ENCODE data around the gene NPR2. TPM values are rescaled to one million over a fixed set of nuclear protein-coding genes. Genes with fewer than 3 reads are reported as not detected.

Gene NPR2
- total and polyA plus RNA-seq, 2 of the 13 experiments (the other 11 are each of a cell fraction or from before 2014, with no cell fraction given): 7.4 to 9.4 TPM

DNA sequence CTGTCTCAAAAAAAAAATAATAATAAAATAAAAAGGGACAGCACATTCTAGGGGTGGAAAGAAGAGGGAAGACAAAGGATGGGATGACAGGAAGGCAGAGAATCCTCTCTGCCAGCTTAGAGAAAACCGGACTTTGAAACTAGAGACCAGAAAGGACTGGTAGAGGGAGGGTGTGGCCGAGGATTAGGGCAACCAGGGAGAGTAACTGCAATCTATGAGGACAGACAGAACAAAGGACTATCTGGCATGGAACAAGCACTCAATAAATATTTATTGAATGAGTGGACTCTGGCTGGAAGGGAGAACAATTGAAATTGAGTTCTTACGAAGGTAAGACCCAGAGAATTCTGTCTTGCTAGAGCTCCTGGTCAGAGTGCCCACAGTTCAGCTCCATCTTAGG is 44.8 kb upstream of the NPR2 start (continued):
- TF ChIP-seq RBM39 (IDR thresholded peaks at IDR 0.05; ENCODE audit: low read depth, low read length, poor library complexity, severe bottlenecking) (no peak), ZBTB43 (CRISPR knock-in tag; conservative IDR thresholded peaks at IDR 0.05) (no peak), ZNF816 (CRISPR knock-in tag; IDR thresholded peaks at IDR 0.05; ENCODE audit: borderline replicate concordance) (no peak), ZNF280B (CRISPR knock-in tag; IDR thresholded peaks at IDR 0.05; ENCODE audit: borderline replicate concordance) (no peak), BHLHE40 (IDR thresholded peaks at IDR 0.05; ENCODE audit: low read length) (no peak), NR1H2 (CRISPR knock-in tag; IDR thresholded peaks at IDR 0.05; ENCODE audit: borderline replicate concordance, low read depth) (no peak), ZNF577 (CRISPR knock-in tag; IDR thresholded peaks at IDR 0.05; ENCODE audit: borderline replicate concordance, low read depth) (no peak), ZNF430 (CRISPR knock-in tag; IDR thresholded peaks at IDR 0.05) (no peak), SOX5 (CRISPR knock-in tag; IDR thresholded peaks at IDR 0.05; ENCODE audit: borderline replicate concordance) (peak; percentile 89), CBX1 (IDR thresholded peaks at IDR 0.05; ENCODE audit: low read depth) (no peak), RARG (CRISPR knock-in tag; IDR thresholded peaks at IDR 0.05; ENCODE audit: low read depth) (no peak), ZNF253 (CRISPR knock-in tag; IDR thresholded peaks at IDR 0.05; ENCODE audit: borderline replicate concordance) (no peak), ZNF10 (CRISPR knock-in tag; IDR thresholded peaks at IDR 0.05; ENCODE audit: borderline replicate concordance, low read depth) (no peak), REXO4 (CRISPR knock-in tag; IDR thresholded peaks at IDR 0.05; ENCODE audit: borderline replicate concordance) (no peak), ZBTB1 (CRISPR knock-in tag; IDR thresholded peaks at IDR 0.05; ENCODE audit: borderline replicate concordance) (no peak), KLF12 (CRISPR knock-in tag; IDR thresholded peaks at IDR 0.05; ENCODE audit: borderline replicate concordance) (no peak), HDAC2 (CRISPR knock-in tag; IDR thresholded peaks at IDR 0.05) (peak; percentile 44; the same call in 1 of the 2 replicates), KDM4B (CRISPR knock-in tag; IDR thresholded peaks at IDR 0.05) (no peak), BRCA1 (CRISPR knock-in tag; IDR thresholded peaks at IDR 0.05) (no peak), THYN1 (CRISPR knock-in tag; IDR thresholded peaks at IDR 0.05; ENCODE audit: borderline replicate concordance, low read depth) (no peak), SKIL (CRISPR knock-in tag; IDR thresholded peaks at IDR 0.05; ENCODE audit: borderline replicate concordance) (no peak)
- TF ChIP-seq, protein P1, sequence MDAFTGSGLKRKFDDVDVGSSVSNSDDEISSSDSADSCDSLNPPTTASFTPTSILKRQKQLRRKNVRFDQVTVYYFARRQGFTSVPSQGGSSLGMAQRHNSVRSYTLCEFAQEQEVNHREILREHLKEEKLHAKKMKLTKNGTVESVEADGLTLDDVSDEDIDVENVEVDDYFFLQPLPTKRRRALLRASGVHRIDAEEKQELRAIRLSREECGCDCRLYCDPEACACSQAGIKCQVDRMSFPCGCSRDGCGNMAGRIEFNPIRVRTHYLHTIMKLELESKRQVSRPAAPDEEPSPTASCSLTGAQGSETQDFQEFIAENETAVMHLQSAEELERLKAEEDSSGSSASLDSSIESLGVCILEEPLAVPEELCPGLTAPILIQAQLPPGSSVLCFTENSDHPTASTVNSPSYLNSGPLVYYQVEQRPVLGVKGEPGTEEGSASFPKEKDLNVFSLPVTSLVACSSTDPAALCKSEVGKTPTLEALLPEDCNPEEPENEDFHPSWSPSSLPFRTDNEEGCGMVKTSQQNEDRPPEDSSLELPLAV (CRISPR knock-in tag; conservative IDR thresholded peaks at IDR 0.05; ENCODE audit: low read depth): no peak
- TF ChIP-seq, protein P2, sequence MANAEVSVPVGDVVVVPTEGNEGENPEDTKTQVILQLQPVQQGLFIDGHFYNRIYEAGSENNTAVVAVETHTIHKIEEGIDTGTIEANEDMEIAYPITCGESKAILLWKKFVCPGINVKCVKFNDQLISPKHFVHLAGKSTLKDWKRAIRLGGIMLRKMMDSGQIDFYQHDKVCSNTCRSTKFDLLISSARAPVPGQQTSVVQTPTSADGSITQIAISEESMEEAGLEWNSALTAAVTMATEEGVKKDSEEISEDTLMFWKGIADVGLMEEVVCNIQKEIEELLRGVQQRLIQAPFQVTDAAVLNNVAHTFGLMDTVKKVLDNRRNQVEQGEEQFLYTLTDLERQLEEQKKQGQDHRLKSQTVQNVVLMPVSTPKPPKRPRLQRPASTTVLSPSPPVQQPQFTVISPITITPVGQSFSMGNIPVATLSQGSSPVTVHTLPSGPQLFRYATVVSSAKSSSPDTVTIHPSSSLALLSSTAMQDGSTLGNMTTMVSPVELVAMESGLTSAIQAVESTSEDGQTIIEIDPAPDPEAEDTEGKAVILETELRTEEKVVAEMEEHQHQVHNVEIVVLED (CRISPR knock-in tag; IDR thresholded peaks at IDR 0.05; ENCODE audit: borderline replicate concordance): no peak
